OCI-LY3 (cell line): ENCODE results near the gene DNAJC10.
"Not testable (repeated sequence)": the region's sequence is repeated elsewhere in the genome, so short reads cannot be mapped to it uniquely, and the experiment has no call there.

ENCODE experiments used
- H2AFZ ChIP-seq: fragments of 200-600, 300-600 bp; shearing (Covaris generic); 2 replicates; pipeline ENCODE4 v1.6.0; 2014; ENCODE audit warnings: antibody characterized with exemption, low read depth, low read length
- H3K27ac ChIP-seq: fragments of 200-600, 300-600 bp; sonication (generic); 2 replicates; pipeline ENCODE4 v1.5.1; 2014; ENCODE audit warnings: mild to moderate bottlenecking, low read length, moderate library complexity, mixed read lengths
- H3K27me3 ChIP-seq: fragments of 200-600, 300-600 bp; sonication (generic); 2 replicates; pipeline ENCODE4 v1.6.1; 2014; ENCODE audit warnings: low read depth, low read length, mixed read lengths
- H3K36me3 ChIP-seq: fragments of 200-600, 300-600 bp; sonication (generic); replicated peaks from 2 replicates; pipeline ENCODE3; 2014; ENCODE audit warnings: low read depth, low read length, mixed read lengths
- H3K4me1 ChIP-seq: fragments of 300-600, 200-600 bp; sonication (generic); 2 replicates; pipeline ENCODE4 v1.6.1; 2014; ENCODE audit warnings: low read length, mixed read lengths
- H3K4me2 ChIP-seq: fragments of 200-600, 300-600 bp; sonication (generic); 2 replicates; pipeline ENCODE4 v1.6.1; 2014; ENCODE audit warnings: low read length, mixed read lengths
- H3K4me3 ChIP-seq: fragments of 300-600, 200-600 bp; sonication (generic); 2 replicates; pipeline ENCODE4 v1.5.1; 2014; ENCODE audit warnings: antibody characterized with exemption, mild to moderate bottlenecking, low read length, moderate library complexity
- H3K79me2 ChIP-seq: fragments of 300-600, 200-600 bp; shearing (Covaris generic); 2 replicates; pipeline ENCODE4 v1.6.1; 2014; ENCODE audit warnings: mild to moderate bottlenecking, low read length, mixed read lengths
- H3K9ac ChIP-seq: fragments of 300-600, 200-600 bp; shearing (Covaris generic); 2 replicates; pipeline ENCODE4 v1.6.0; 2014; ENCODE audit warnings: mild to moderate bottlenecking, low read length, moderate library complexity
- H3K9me3 ChIP-seq: fragments of 200-600, 300-600 bp; shearing (Covaris generic); 2 replicates; pipeline ENCODE4 v1.6.1; 2014; ENCODE audit warnings: low read length, mixed read lengths; ENCODE audit not compliant: insufficient read depth
- H4K20me1 ChIP-seq: fragments of 200-600, 300-600 bp; sonication (generic); 2 replicates; pipeline ENCODE4 v1.6.1; 2016; ENCODE audit warnings: low read length, mixed read lengths; ENCODE audit not compliant: insufficient read depth
- EZH2phosphoT487 ChIP-seq: fragments of 200-600 bp; shearing (Covaris generic); IDR thresholded peaks from 2 replicates; pipeline ENCODE4 v1.6.1; 2018; ENCODE audit warnings: antibody characterized with exemption, mixed run types, low read depth
- TF ChIP-seq, protein P1 (sequence below): fragments of 200-600, 300-600 bp; sonication (generic); IDR thresholded peaks from 2 replicates; pipeline ENCODE4 v1.5.1; 2014; ENCODE audit warnings: antibody characterized with exemption, low read length, low read depth

Gene DNAJC10

DNA sequence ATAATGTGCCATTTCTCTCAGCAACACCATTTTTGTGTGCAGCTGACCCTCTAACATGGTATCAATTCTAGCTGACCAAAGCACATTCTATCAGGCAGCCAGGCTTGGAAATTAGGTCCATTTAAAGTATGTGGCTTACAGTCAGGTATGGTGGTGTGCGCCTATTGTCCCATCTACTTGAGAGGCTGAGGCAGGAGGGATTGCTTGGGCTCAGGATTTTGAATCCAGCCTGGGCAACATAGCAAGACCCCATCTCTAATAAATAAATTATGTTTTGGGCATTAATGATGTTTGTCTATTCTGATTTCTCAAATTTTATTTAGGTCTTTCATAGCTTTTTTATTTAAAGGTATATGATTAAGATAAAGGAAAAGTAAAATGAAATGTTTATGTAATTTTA, 63.3 kb downstream of the DNAJC10 start:
- H3K27me3 ChIP-seq, result no peaks in the 10 kb centered on the region
- H3K27ac ChIP-seq, result no peak overlapping the region
- H3K9me3 ChIP-seq, result no peaks in the 10 kb centered on the region
- H3K4me2 ChIP-seq, result no peak overlapping the region
- no peak for TF ChIP-seq EZH2phosphoT487
- TF ChIP-seq, protein P1, sequence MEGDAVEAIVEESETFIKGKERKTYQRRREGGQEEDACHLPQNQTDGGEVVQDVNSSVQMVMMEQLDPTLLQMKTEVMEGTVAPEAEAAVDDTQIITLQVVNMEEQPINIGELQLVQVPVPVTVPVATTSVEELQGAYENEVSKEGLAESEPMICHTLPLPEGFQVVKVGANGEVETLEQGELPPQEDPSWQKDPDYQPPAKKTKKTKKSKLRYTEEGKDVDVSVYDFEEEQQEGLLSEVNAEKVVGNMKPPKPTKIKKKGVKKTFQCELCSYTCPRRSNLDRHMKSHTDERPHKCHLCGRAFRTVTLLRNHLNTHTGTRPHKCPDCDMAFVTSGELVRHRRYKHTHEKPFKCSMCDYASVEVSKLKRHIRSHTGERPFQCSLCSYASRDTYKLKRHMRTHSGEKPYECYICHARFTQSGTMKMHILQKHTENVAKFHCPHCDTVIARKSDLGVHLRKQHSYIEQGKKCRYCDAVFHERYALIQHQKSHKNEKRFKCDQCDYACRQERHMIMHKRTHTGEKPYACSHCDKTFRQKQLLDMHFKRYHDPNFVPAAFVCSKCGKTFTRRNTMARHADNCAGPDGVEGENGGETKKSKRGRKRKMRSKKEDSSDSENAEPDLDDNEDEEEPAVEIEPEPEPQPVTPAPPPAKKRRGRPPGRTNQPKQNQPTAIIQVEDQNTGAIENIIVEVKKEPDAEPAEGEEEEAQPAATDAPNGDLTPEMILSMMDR, result no peak
- H3K4me3 ChIP-seq, result no peak overlapping the region
- H2AFZ ChIP-seq, result no peak overlapping the region
- no peaks in the 10 kb centered on the region for H3K79me2 ChIP-seq
- no peak overlapping the region for H3K9ac ChIP-seq
- H3K36me3 ChIP-seq, result peaks cover 29% of the 10 kb centered on the region
- no peaks in the 10 kb centered on the region for H3K4me1 ChIP-seq
- H4K20me1 ChIP-seq, result no peaks in the 10 kb centered on the region

DNA sequence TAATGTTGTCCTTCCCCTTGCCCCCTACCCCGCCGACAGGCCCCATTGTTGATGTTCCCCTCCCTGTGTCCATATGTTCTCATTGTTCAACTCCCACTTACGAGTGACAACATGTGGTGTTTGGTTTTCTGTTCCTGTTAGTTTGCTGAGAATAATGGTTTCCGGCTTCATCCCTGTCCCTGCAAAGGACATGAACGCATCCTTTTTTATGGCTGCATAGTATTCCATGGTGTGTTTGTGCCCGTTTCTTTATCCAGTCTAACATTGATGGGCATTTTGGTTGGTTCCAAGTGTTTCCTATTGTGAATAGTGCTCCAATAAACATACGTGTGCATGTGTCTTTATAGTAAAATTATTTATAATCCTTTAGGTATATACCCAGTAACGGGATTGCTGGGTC, 65.0 kb downstream of the DNAJC10 start:
- H3K27ac ChIP-seq, H3K4me1 ChIP-seq, H3K79me2 ChIP-seq, H3K9me3 ChIP-seq, H3K4me3 ChIP-seq, H3K9ac ChIP-seq, H3K4me2 ChIP-seq, H3K27me3 ChIP-seq, H2AFZ ChIP-seq, H4K20me1 ChIP-seq: not testable (repeated sequence)
- peaks cover 24% of the 10 kb centered on the region for H3K36me3 ChIP-seq

DNA sequence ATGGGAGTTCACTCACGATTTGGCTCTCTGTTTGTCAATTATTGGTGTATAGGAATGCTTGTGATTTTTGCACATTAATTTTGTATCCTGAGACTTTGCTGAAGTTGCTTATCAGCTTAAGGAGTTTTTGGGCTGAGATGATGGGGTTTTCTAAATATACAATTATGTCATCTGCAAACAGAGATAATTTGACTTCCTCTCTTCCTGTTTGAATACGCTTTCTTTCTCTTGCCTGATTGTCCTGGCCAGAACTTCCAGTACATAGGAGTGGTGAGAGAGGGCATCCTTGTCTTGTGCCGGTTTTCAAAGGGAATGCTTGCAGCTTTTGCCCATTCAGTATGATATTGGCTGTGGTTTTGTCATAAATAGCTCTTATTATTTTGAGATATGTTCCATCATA, 66.6 kb downstream of the DNAJC10 start:
- not testable (repeated sequence) for H3K4me2 ChIP-seq, H3K4me3 ChIP-seq, H3K9ac ChIP-seq, H3K27ac ChIP-seq, H4K20me1 ChIP-seq, H3K79me2 ChIP-seq, H3K9me3 ChIP-seq, H2AFZ ChIP-seq, H3K4me1 ChIP-seq, H3K27me3 ChIP-seq
- H3K36me3 ChIP-seq, result peaks cover 13% of the 10 kb centered on the region

DNA sequence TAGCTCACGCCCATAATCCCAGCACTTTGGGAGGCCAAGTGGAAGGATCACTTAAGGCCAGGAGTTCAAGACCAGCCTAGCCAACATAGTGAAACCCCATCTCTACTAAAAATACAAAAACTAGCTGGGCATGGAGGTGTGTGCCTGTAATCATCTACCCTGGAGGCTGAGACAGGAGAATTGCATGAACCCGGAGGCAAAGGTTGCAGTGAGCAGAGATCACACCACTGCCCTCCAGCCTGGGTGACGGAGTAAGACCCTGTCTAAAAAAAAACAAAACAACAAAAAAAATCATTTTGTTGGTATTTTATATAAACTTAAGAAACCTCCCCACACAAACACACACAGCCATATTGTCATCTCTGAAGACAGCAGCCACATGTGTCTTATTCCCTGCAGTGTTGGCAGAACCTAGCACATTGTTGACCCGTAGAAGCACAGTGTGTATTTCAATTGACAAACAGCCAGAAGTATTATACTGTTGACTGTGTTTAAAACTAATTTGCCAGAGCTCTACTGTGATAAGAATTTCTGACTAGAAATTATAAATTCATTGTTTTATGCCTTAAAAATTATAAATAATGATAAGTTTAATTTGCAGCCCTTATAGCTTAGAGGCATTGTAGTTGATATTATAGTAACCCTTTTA, 68.1 kb downstream of the DNAJC10 start:
- H3K27ac ChIP-seq, result no peak overlapping the region
- H4K20me1 ChIP-seq, result no peaks in the 10 kb centered on the region
- H3K79me2 ChIP-seq, result no peaks in the 10 kb centered on the region
- no peak overlapping the region for H3K4me3 ChIP-seq
- no peak overlapping the region for H3K4me2 ChIP-seq
- H3K9ac ChIP-seq, result no peak overlapping the region
- no peaks in the 10 kb centered on the region for H3K27me3 ChIP-seq
- H2AFZ ChIP-seq, result no peak overlapping the region
- H3K9me3 ChIP-seq, result no peaks in the 10 kb centered on the region
- TF ChIP-seq, protein P1, result no peak
- TF ChIP-seq EZH2phosphoT487, result no peak
- peaks cover 7% of the 10 kb centered on the region for H3K36me3 ChIP-seq
- no peaks in the 10 kb centered on the region for H3K4me1 ChIP-seq

DNA sequence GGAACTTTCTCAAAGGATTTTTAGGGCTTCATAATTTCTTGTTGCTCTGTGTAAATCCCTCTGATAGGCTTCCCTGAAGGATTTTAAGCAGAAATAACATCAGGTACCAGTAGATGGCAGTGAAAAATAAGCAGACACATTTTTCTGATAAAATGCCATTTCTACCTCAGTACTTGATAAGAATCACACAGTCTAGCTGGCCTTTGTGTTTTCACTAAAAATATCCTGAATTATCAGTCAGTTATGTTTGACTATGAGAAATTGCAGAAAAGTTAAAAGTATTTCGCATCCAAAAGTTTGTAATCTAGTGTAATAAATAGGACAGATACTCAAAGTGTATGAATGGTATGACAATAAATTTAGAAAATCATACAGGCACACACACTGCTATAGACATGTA, 68.7 kb downstream of the DNAJC10 start:
- Histone ChIP-seq H3K4me3 (no peak overlapping the region), H3K27me3 (no peaks in the 10 kb centered on the region), H3K79me2 (no peaks in the 10 kb centered on the region), H3K36me3 (peaks cover 4% of the 10 kb centered on the region), H3K9me3 (no peaks in the 10 kb centered on the region), H3K9ac (no peak overlapping the region), H2AFZ (no peak overlapping the region), H4K20me1 (no peaks in the 10 kb centered on the region), H3K4me1 (no peaks in the 10 kb centered on the region), H3K27ac (no peak overlapping the region), H3K4me2 (no peak overlapping the region)
- TF ChIP-seq, protein P1, result peak; percentile 49
- no peak for TF ChIP-seq EZH2phosphoT487
